A549 (cell line): Measurements from ENCODE around the gene LRRC7. TPM values are rescaled to one million over a fixed set of nuclear protein-coding genes. Genes with fewer than 3 reads are reported as not detected.

ENCODE experiments used
- ATAC-seq, 2 experiments: fragments of 200-7000 bp in 1 of 2; fragments of >200 bp in 1 of 2; cut with Nextera tagmentation in 1 of 2; cut with Tn5 transposase in 1 of 2; 3 replicates each; pipeline versions ENCODE4 v1.8.0 to v1.9.1; 2018 to 2020; ENCODE audit warnings: mild to moderate bottlenecking in 1 of 2, moderate library complexity in 1 of 2
- CTCF ChIA-PET: fragments of 300-600 bp; sonication (Branson Sonifier 250); formaldehyde crosslinking; extraction: SDS; loops from one replicate; lab custom pipeline; 2021; ENCODE audit warnings: antibody characterized with exemption, inconsistent platforms; lab: Yijun Ruan, JAX
- POLR2A ChIA-PET: fragments of 350-600 bp; formaldehyde crosslinking; extraction: SDS; loops from one replicate; lab custom pipeline; 2021; ENCODE audit warnings: antibody characterized with exemption, inconsistent platforms; lab: Yijun Ruan, JAX
- DNase-seq, 2 experiments: peaks; one replicate each; pipeline versions ENCODE4 v3.0.0 to v3.0.0-alpha.2; 2011 to 2016; ENCODE audit warnings: low read depth in 1 of 2, low spot score in 1 of 2
- FAIRE-seq: peaks from 2 replicates; lab custom pipeline; 2011; peaks lifted over from hg19 to GRCh38; lab: Jason Lieb, UNC
- H3K27ac ChIP-seq, 2 experiments: fragments of >200 bp; sonication (Bioruptor Twin); formaldehyde crosslinking; 3 replicates each; pipeline ENCODE4 v1.5.1; 2016 to 2017
- H3K4me1 ChIP-seq: fragments of >200 bp; sonication (Bioruptor Twin); formaldehyde crosslinking; 3 replicates; pipeline ENCODE4 v1.6.1; 2016
- H3K4me2 ChIP-seq: fragments of >200 bp; sonication (Bioruptor Twin); formaldehyde crosslinking; 3 replicates; pipeline ENCODE4 v1.6.1; 2016
- H3K4me3 ChIP-seq: fragments of >200 bp; sonication (Bioruptor Twin); formaldehyde crosslinking; 3 replicates; pipeline ENCODE4 v1.5.1; 2016
- H3K9me3 ChIP-seq: fragments of >200 bp; sonication (Bioruptor Twin); formaldehyde crosslinking; 3 replicates; pipeline ENCODE4 v1.6.1; 2016
- ATOH8 ChIP-seq: fragments of 250-450 bp; sonication (Bioruptor Pico); IDR thresholded peaks from 2 replicates; pipeline ENCODE4 v1.5.0; 2020; ENCODE audit warnings: low read depth, mild to moderate bottlenecking, moderate library complexity
- BHLHE40 ChIP-seq: IDR thresholded peaks from 2 replicates; pipeline ENCODE4 v1.6.1; 2012; ENCODE audit warnings: low read depth, low read length, inconsistent platforms
- CHD2 ChIP-seq: fragments of 150-350 bp; IDR thresholded peaks from 2 replicates; pipeline ENCODE4 v1.6.1; 2014; ENCODE audit warnings: low read length; ENCODE audit not compliant: partially characterized antibody
- EHF ChIP-seq: fragments of 250-450 bp; sonication (Bioruptor Pico); IDR thresholded peaks from 2 replicates; pipeline ENCODE4 v1.5.0; 2020; ENCODE audit warnings: mild to moderate bottlenecking
- ELK1 ChIP-seq: fragments of 150-350 bp; IDR thresholded peaks from 2 replicates; pipeline ENCODE4 v1.6.1; 2014; ENCODE audit warnings: low read depth, mild to moderate bottlenecking, low read length
- EP300 ChIP-seq, 2 experiments: fragments of >200 bp; sonication (Bioruptor Twin); formaldehyde crosslinking; IDR thresholded peaks; 2 replicates in 1 of 2; 3 replicates in 1 of 2; pipeline ENCODE4 v1.6.1; 2016 to 2017
- FOSB ChIP-seq: fragments of 250-450 bp; sonication (Bioruptor Pico); IDR thresholded peaks from 2 replicates; pipeline ENCODE4 v1.5.0; 2020; ENCODE audit warnings: mild to moderate bottlenecking, moderate library complexity
- FOSL2 ChIP-seq, 2 experiments: fragments of 450-650 bp in 1 of 2; fragments of >200 bp in 1 of 2; sonication (Bioruptor Twin) in 1 of 2; formaldehyde crosslinking; IDR thresholded peaks; 2 replicates each; pipeline versions ENCODE4 v1.5.0 to v1.6.1; 2016 to 2020; ENCODE audit warnings: mild to moderate bottlenecking in 1 of 2, moderate library complexity in 1 of 2
- GATA3 ChIP-seq: IDR thresholded peaks from 2 replicates; pipeline ENCODE4 v1.6.1; 2012; ENCODE audit warnings: borderline replicate concordance
- HDAC2 ChIP-seq: fragments of 200-600 bp; sonication (generic); IDR thresholded peaks from 2 replicates; pipeline ENCODE4 v1.6.1; 2016
- HEYL ChIP-seq: fragments of 250-450 bp; sonication (Bioruptor Pico); IDR thresholded peaks from 2 replicates; pipeline ENCODE4 v1.8.0; 2021; ENCODE audit warnings: mild to moderate bottlenecking, moderate library complexity
- HMGXB4 ChIP-seq: fragments of 250-450 bp; sonication (Bioruptor Pico); IDR thresholded peaks from 2 replicates; pipeline ENCODE4 v1.5.0; 2021; ENCODE audit warnings: mild to moderate bottlenecking, moderate library complexity, borderline replicate concordance
- JUN ChIP-seq, 2 experiments: fragments of >200 bp; sonication (Bioruptor Twin); formaldehyde crosslinking; IDR thresholded peaks; 2 replicates in 1 of 2; 3 replicates in 1 of 2; pipeline ENCODE4 v1.6.1; 2016 to 2017
- JUNB ChIP-seq: fragments of >200 bp; sonication (Bioruptor Twin); formaldehyde crosslinking; IDR thresholded peaks from 2 replicates; pipeline ENCODE4 v1.6.1; 2016
- KDM5A ChIP-seq: fragments of 200-600 bp; sonication (generic); IDR thresholded peaks from 2 replicates; pipeline ENCODE4 v1.6.1; 2016; ENCODE audit warnings: antibody characterized with exemption, mild to moderate bottlenecking
- MAFK ChIP-seq: fragments of 450-650 bp; IDR thresholded peaks from 2 replicates; pipeline ENCODE4 v1.6.1; 2014; ENCODE audit not compliant: partially characterized antibody
- MAZ ChIP-seq: fragments of 150-350 bp; IDR thresholded peaks from 2 replicates; pipeline ENCODE4 v1.6.1; 2014; ENCODE audit warnings: antibody characterized with exemption, low read depth, low read length, borderline replicate concordance
- NR3C1 ChIP-seq: fragments of >200 bp; sonication (Bioruptor Twin); formaldehyde crosslinking; IDR thresholded peaks from 3 replicates; pipeline ENCODE4 v1.6.1; 2017
- POLR2A ChIP-seq: IDR thresholded peaks from 2 replicates; pipeline ENCODE4 v1.6.1; 2012; ENCODE audit warnings: mild to moderate bottlenecking, low read length
- POLR2AphosphoS2 ChIP-seq: conservative IDR thresholded peaks from 2 replicates; pipeline ENCODE4 v1.6.1; 2012; ENCODE audit warnings: low read length, improper control_type of control experiment, inconsistent platforms
- RFX5 ChIP-seq: fragments of 450-650 bp; IDR thresholded peaks from 2 replicates; pipeline ENCODE4 v1.7.1; 2014; ENCODE audit warnings: antibody characterized with exemption, mild to moderate bottlenecking, moderate library complexity
- SMC3 ChIP-seq: fragments of >200 bp; sonication (Bioruptor Twin); formaldehyde crosslinking; IDR thresholded peaks from 3 replicates; pipeline ENCODE4 v1.6.1; 2018; ENCODE audit warnings: inconsistent platforms
- SREBF2 ChIP-seq: fragments of 450-650 bp; IDR thresholded peaks from 2 replicates; pipeline ENCODE4 v1.6.1; 2014; ENCODE audit warnings: mild to moderate bottlenecking, moderate library complexity
- ZC3H11A ChIP-seq: fragments of 450-650 bp; IDR thresholded peaks from 2 replicates; pipeline ENCODE4 v1.6.1; 2014; ENCODE audit warnings: antibody characterized with exemption, mild to moderate bottlenecking
- ZFP36 ChIP-seq: fragments of 450-650 bp; IDR thresholded peaks from 2 replicates; pipeline ENCODE4 v1.6.1; 2014; ENCODE audit warnings: borderline replicate concordance; ENCODE audit not compliant: partially characterized antibody
- ZNF302 ChIP-seq: fragments of 250-450 bp; sonication (Bioruptor Pico); IDR thresholded peaks from 2 replicates; pipeline ENCODE4 v1.9.0; 2021; ENCODE audit warnings: inconsistent platforms, mild to moderate bottlenecking, moderate library complexity
- WGBS: methylation state at CpG from one replicate; pipeline ENCODE4 v1.1.6; 2017; ENCODE audit errors: missing lambda C conversion rate; 5-methylcytosine and 5-hydroxymethylcytosine counted together
- polyA plus RNA-seq, 4 experiments: library from polyadenylated mRNA; depleted of rRNA in 3 of 4; stranded (reverse); fragments of >200 nt; fragmentation: RNase III in 1 of 4; extraction: RNeasy Plus Mini Kit Qiagen cat#74134 plus additional on column Dnase treatment in 1 of 4; gene quantifications; 2 replicates in 3 of 4; 3 replicates in 1 of 4; pipeline ENCODE4 v1.2.3, GENCODE V29; 2011 to 2017
- TF ChIP-seq, protein P1 (sequence below): fragments of >200 bp; sonication (Bioruptor Twin); formaldehyde crosslinking; IDR thresholded peaks from 3 replicates; pipeline ENCODE4 v1.6.1; 2016
- TF ChIP-seq, protein P2 (sequence below): IDR thresholded peaks from 2 replicates; pipeline ENCODE4 v1.6.1; 2012

Gene LRRC7
- polyA plus RNA-seq, 2 of the 4 experiments (the other 2 are of a cell fraction): not detected

DNA sequence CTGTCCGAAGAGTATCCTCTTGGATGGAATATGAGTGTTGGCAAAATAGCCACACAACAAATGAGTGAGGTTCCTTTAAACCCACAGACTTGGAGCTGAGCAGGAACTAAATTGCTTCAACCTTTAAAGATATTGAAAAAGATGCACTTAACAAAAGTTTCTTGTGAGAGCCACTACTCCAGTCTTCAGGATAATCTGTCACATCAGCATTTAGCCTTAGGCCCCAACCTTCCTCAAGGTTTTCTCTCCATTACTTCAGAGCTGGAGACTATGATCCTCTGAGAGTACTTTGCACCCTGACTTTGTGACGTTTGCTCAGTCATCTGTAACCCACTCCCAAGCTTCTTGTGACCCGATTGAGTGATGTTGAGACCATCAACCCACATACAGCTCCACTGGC is 424.9 kb downstream of the LRRC7 start:
- FAIRE-seq: no peak
- no peak overlapping the region for H3K4me3 ChIP-seq
- no peak for ATAC-seq
- 6% methylated on average over 3 of the region's 3 CpGs for WGBS
- no peaks in the 10 kb centered on the region for H3K4me1 ChIP-seq
- no peak overlapping the region for H3K27ac ChIP-seq
- DNase-seq: no peak
- TF ChIP-seq RFX5 (no peak), FOSL2 (IDR thresholded peaks at IDR 0.05) (no peak), FOSL2 (CRISPR knock-in tag; IDR thresholded peaks at IDR 0.05) (no peak), MAFK (peak; percentile 65), JUNB (no peak)
- TF ChIP-seq, all 56 proteins: peak for 1
- Histone ChIP-seq H3K9me3 (no peaks in the 10 kb centered on the region), H3K4me2 (no peak overlapping the region)
- POLR2A ChIA-PET: no interaction called here
- CTCF ChIA-PET: no interaction called here

- no peak for FAIRE-seq
- POLR2A ChIA-PET: no interaction called here
- Histone ChIP-seq H3K4me3 (no peak overlapping the region), H3K4me2 (no peak overlapping the region)
- no peak for TF ChIP-seq POLR2AphosphoS2
- TF ChIP-seq ZNF302: no peak
- no peak for TF ChIP-seq EP300 (IDR thresholded peaks at IDR 0.05)
- TF ChIP-seq, all 56 proteins: peak for 0
- WGBS: 46% methylated on average over 4 of the region's 4 CpGs
- DNase-seq (no peak), ATAC-seq (no peak)
- CTCF ChIA-PET: no interaction called here
- Histone ChIP-seq H3K9me3 (no peaks in the 10 kb centered on the region), H3K27ac (no peak overlapping the region), H3K4me1 (no peaks in the 10 kb centered on the region)
These were observed 426.1 kb downstream of the LRRC7 start for GRCh38 chr1:69993810-69994209.

GRCh38 chr1:69994241-69994640 is 426.5 kb downstream of the LRRC7 start:
- no peak for FAIRE-seq
- Histone ChIP-seq H3K27ac (no peak overlapping the region), H3K4me1 (no peaks in the 10 kb centered on the region), H3K4me3 (no peak overlapping the region), H3K9me3 (no peaks in the 10 kb centered on the region), H3K4me2 (no peak overlapping the region)
- WGBS: 0% methylated on average over 1 of the region's 1 CpG
- CTCF ChIA-PET: no interaction called here
- no peak for DNase-seq
- TF ChIP-seq, protein P1, sequence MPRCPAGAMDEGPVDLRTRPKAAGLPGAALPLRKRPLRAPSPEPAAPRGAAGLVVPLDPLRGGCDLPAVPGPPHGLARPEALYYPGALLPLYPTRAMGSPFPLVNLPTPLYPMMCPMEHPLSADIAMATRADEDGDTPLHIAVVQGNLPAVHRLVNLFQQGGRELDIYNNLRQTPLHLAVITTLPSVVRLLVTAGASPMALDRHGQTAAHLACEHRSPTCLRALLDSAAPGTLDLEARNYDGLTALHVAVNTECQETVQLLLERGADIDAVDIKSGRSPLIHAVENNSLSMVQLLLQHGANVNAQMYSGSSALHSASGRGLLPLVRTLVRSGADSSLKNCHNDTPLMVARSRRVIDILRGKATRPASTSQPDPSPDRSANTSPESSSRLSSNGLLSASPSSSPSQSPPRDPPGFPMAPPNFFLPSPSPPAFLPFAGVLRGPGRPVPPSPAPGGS: no peak
- TF ChIP-seq HMGXB4 (CRISPR knock-in tag) (no peak), ELK1 (no peak), FOSB (CRISPR knock-in tag) (no peak), HEYL (no peak), GATA3 (no peak), ZC3H11A (no peak), POLR2A (no peak), BHLHE40 (no peak), JUNB (no peak), EHF (no peak), SMC3 (no peak)
- TF ChIP-seq, all 56 proteins: peak for 0
- POLR2A ChIA-PET: no interaction called here
- no peak for ATAC-seq

DNA sequence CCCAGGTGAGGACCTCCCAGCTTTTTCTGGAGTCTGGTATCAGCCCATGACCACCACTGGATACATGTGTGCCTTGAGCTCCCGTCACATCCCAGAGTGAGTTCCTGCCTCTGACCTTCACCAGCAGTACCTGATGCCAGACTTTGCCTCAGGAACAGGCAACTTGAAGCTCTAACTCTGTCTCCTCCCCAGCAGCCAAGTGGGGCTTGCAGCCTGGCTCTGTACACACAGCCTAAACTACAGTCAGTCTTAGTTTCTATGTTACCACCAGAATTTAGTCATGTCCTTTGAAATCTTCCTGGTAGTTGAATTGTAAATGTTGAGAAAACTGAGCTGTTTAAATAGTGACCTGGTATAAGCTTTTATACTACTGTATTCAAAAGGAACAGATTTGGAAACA is 431.1 kb downstream of the LRRC7 start:
- H3K27ac ChIP-seq: no peak overlapping the region
- no peak for ATAC-seq
- H3K4me3 ChIP-seq: no peak overlapping the region
- POLR2A ChIA-PET: no interaction called here
- H3K4me1 ChIP-seq: no peaks in the 10 kb centered on the region
- FAIRE-seq: no peak
- no peaks in the 10 kb centered on the region for H3K9me3 ChIP-seq
- no peak for DNase-seq
- no peak overlapping the region for H3K4me2 ChIP-seq
- CTCF ChIA-PET: interaction anchor here (0.6 kb wide), 1 partner anchor 10 kb away, joined by 3 read pairs; no protein-coding TSS in a partner anchor
- 20% methylated on average over 1 of the region's 1 CpG for WGBS
- TF ChIP-seq HDAC2 (no peak), NR3C1 (no peak), ATOH8 (CRISPR knock-in tag) (no peak), HMGXB4 (CRISPR knock-in tag) (no peak), JUN (IDR thresholded peaks at IDR 0.05) (no peak), MAZ (no peak), POLR2AphosphoS2 (no peak), ZFP36 (no peak), SREBF2 (no peak), KDM5A (no peak), CHD2 (no peak)
- TF ChIP-seq, protein P2, sequence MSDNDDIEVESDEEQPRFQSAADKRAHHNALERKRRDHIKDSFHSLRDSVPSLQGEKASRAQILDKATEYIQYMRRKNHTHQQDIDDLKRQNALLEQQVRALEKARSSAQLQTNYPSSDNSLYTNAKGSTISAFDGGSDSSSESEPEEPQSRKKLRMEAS: no peak
